ENCODE measurements around the gene MSH2.
A peak's percentile ranks its signal among the peaks of the same experiment; 100 is the strongest.
"Not testable (repeated sequence)": the region's sequence is repeated elsewhere in the genome, so short reads cannot be mapped to it uniquely, and the experiment has no call there.

MSH2 gene

DNA sequence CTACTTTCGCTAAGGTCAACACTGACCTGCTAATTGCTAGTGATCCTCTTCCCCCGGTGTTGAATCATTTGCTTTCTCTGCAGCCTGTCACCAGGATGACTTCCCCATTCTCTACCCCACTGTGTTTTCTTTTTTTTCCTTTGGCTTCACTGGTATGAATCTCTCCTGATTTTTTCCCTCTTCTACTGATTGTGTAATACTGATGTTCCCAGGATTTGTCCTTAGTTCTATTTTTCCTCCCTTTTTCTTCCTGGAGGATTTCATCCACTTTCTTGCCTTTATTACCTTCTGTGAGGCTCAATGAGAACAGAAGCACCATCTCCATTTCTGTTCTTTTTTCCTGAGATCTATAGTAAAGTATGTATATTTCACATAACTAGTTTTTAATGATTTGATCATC lies 14.1 kb upstream of the MSH2 start:
- H3K4me3 ChIP-seq (ENCODE audit: low read length): no peak overlapping the region
- no peak for DNase-seq (ENCODE audit: low read depth)
- TF ChIP-seq, protein P1, sequence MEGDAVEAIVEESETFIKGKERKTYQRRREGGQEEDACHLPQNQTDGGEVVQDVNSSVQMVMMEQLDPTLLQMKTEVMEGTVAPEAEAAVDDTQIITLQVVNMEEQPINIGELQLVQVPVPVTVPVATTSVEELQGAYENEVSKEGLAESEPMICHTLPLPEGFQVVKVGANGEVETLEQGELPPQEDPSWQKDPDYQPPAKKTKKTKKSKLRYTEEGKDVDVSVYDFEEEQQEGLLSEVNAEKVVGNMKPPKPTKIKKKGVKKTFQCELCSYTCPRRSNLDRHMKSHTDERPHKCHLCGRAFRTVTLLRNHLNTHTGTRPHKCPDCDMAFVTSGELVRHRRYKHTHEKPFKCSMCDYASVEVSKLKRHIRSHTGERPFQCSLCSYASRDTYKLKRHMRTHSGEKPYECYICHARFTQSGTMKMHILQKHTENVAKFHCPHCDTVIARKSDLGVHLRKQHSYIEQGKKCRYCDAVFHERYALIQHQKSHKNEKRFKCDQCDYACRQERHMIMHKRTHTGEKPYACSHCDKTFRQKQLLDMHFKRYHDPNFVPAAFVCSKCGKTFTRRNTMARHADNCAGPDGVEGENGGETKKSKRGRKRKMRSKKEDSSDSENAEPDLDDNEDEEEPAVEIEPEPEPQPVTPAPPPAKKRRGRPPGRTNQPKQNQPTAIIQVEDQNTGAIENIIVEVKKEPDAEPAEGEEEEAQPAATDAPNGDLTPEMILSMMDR (conservative IDR thresholded peaks at IDR 0.05; ENCODE audit: low read length): no peak

DNA sequence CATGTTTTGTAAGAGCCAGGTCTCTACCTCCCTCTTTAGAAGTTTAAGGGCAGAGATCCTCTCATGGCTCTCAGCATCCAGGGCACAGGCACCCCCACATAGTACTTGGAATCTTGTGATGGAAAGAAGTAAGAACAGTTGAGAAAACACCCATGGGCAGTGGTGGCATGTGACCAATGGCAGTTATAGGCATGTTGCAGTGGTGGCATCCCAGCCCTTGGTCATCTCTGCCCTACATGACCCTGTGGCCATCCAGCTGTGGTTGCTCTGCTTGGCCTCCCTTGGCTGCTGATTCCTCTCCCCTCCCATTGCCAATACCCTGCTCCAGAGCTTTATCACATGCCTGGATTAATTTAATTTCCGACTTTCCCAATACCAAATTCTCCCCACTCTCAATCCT lies 13.3 kb upstream of the MSH2 start:
- no peak overlapping the region for H3K4me3 ChIP-seq (ENCODE audit: low read length)
- DNase-seq (ENCODE audit: low read depth): no peak
- TF ChIP-seq, protein P1 (conservative IDR thresholded peaks at IDR 0.05; ENCODE audit: low read length): no peak

DNA sequence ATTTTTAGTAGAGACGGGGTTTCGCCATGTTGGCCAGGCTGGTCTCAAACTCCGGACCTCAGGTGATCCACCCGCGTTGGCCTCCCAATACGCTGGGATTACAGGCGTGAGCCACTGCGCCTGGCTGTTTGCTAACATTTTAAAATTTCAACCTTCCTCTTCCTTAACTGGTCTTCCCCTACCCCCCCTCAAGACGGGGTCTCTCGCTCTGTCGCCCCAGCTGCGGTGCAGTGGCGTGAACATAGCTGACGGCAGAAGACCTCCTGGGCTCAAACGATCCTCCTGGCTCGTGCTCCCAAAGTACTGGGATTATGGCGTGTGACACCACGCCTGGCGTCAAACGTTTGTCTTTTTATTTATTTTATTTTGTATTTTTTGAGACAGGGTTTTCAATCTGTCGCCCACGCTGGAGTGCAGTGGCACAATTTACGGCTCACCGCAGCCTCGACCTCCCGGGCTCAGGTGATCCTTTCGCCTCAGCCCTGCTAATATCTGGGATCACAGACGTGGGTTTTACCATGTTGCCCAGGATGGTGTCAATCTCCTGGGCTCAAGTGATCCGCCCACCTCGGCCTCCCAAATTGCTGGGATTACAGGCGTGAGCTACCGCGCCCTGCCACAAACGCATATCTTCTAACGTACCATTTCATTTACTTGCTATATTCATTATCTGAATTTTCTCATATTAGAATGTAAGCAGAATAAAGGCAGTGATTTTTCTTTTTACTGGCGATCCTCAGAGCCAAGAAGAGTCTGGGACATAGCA lies 984 bp upstream of the MSH2 start:
- no peak for DNase-seq (ENCODE audit: low read depth)
- H3K4me3 ChIP-seq (ENCODE audit: low read length): peak overlapping the region; percentile 92
- TF ChIP-seq, protein P1 (conservative IDR thresholded peaks at IDR 0.05; ENCODE audit: low read length): no peak

DNA sequence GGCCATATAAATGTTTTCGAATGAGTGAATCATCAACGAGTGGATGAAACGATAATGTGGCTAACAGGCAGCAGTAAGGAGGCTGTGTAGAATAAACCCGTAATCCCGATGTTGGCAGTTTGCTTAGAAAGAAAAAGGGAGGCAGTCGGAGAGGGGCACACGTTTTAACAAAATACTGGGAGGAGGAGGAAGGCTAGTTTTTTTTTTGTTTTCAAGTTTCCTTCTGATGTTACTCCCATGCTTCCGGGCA lies 476 bp upstream of the MSH2 start:
- peak; percentile 28 for DNase-seq (ENCODE audit: low read depth)
- peak overlapping the region; percentile 92 for H3K4me3 ChIP-seq (ENCODE audit: low read length)

DNA sequence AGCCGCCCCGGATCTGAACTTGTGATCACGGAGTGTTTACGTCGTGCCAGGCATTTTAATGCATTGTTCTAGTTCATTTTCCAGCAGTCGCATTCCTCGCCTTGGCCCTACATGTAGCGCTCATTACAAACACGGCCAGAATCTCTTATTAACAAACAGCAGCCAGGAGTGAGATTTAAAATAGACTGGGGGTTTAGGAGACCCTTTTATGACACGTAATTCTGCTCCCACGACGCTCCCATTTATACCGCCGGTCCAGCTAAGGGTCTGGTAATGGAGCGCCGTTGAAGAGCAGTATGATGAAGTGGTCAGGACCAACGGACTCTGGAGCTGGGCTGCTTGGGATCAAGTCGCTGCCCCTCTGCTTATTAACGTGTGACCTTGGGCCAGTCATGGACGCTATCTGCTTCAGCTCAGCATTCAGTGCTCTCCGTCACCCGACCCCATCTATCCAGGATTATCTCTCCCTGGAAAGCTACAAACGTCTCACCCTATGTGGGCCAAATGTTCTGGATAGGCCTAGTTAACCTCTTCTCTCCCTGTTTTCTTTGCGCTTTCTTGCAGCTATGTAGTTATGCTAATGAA lies 745 bp downstream of the MSH2 start:
- H3K4me3 ChIP-seq (ENCODE audit: low read length): peak overlapping the region; percentile 92
- DNase-seq (ENCODE audit: low read depth): no peak
- TF ChIP-seq, protein P1 (conservative IDR thresholded peaks at IDR 0.05; ENCODE audit: low read length): no peak

More for the DNA sequence above, 476 bp upstream of the MSH2 start:
- TF ChIP-seq, protein P1 (conservative IDR thresholded peaks at IDR 0.05; ENCODE audit: low read length): no peak

DNA sequence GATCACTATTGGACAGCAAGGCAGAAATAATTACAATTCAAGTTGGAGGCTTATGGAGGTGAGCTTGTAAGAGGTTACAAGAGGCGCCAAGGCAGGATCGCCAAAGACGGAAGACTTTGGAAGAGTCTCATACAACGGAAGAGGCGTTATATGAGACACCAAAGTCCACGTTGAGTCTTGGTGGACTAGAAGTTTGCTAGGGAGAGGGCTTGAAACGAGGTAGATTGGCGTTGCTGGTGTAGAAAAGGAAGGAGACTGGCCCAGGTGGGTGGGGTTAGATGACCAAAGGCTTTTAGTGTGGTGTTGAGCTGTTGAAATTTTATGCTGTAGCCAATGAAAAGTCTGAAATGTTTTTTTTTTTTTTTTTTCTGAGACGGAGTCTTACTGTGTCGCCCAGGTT lies 1.4 kb downstream of the MSH2 start:
- TF ChIP-seq, protein P1 (conservative IDR thresholded peaks at IDR 0.05; ENCODE audit: low read length): no peak
- no peak for DNase-seq (ENCODE audit: low read depth)
- peak overlapping the region; percentile 92 for H3K4me3 ChIP-seq (ENCODE audit: low read length)

DNA sequence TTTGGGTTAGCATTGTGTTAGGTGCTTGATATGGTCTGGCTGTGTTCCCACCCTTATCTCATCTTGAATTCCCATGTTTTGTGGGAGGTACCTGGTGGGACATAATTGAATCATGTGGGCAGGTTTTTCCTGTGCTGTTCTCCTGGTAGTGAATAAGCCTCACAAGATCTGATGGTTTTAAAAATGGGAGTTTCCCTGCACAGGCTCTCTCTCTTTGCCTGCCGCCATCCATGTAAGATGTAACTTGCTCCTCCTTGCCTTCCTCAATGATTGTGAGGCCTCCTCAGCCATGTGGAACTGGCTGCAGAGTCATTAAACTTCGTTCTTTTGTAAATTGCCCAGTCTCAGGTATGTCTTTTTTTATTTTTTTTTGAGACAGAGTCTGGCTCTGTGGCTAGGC lies 2.8 kb downstream of the MSH2 start:
- TF ChIP-seq, protein P1 (conservative IDR thresholded peaks at IDR 0.05; ENCODE audit: low read length): no peak
- DNase-seq (ENCODE audit: low read depth): no peak

DNA sequence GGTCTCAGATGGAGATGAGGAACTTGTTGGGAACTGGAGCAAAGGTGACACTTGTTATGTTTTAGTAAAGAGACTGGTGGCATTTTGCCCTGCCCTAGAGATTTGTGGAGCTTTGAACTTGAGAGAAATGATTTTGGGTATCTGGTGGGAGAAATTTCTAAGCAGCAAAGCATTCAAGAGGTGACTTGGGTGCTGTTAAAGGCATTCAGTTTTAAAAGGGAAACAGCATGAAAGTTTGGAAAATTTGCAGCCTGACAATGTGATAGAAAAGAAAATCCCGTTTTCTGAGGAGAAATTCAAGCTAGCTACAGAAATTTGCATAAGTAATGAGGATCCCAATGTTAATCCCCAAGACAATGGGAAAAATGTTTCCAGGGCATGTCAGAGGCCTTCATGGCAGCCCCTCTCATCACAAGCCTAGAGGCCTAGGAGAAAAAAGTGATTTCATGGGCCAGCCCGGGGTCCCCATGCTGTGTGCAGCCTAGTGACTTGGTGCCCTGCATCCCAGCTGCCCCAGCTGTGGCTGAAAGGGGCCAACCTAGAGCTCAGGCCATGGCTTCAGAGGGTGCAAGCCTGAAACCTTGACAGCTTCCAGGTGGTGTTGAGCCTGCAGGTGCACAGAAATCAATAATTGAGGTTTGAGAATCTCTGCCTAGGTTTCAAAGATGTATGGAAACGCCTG lies 3.8 kb downstream of the MSH2 start:
- not testable (repeated sequence) for H3K4me3 ChIP-seq (ENCODE audit: low read length); DNase-seq (ENCODE audit: low read depth)

More for the DNA sequence above, 2.8 kb downstream of the MSH2 start:
- no peak overlapping the region for H3K4me3 ChIP-seq (ENCODE audit: low read length)

DNA sequence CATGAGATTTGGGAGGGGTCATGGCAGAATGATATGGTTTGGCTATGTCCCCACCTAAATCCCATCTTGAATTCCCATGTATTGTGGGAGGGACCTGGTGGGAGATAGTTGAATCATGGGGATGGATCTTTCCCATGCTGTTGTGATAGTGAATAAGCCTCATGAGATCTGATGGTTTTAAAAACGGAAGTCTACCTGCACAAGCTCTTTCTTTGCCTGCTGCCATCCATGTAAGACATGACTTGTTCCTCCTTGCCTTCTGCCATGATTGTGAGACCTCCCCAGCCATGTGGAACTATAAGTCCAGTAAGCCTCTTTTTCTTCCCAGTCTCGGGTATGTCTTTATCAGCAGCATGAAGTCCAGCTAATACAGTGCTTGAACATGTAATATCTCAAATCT lies 5.0 kb downstream of the MSH2 start:
- H3K4me3 ChIP-seq (ENCODE audit: low read length); DNase-seq (ENCODE audit: low read depth): not testable (repeated sequence)
